GM19452 (cell line): Measurements from ENCODE around the gene ZNF133.
"Not testable (repeated sequence)": the region's sequence is repeated elsewhere in the genome, so short reads cannot be mapped to it uniquely, and the experiment has no call there.

Source experiments
- ATAC-seq: cut with Tn5 transposase; IDR thresholded peaks from one replicate; pipeline ENCODE4 v1.9.1; 2021; ENCODE audit not compliant: unreplicated experiment

The ZNF133 gene

GRCh38 chr20:18287915-18288748 is at the start of gene ZNF133:
Gene ZNF133 (plus strand): TSS chr20:18288527. CDS start chr20:18305687, 17,160 bp downstream.
- peak; percentile 97 for ATAC-seq

- no peak for ATAC-seq
Observed at GRCh38 chr20:18240997-18241396, 47.3 kb upstream of the ZNF133 start.

- ATAC-seq, result no peak
Observed at GRCh38 chr20:18243802-18244201, 44.5 kb upstream of the ZNF133 start.

DNA sequence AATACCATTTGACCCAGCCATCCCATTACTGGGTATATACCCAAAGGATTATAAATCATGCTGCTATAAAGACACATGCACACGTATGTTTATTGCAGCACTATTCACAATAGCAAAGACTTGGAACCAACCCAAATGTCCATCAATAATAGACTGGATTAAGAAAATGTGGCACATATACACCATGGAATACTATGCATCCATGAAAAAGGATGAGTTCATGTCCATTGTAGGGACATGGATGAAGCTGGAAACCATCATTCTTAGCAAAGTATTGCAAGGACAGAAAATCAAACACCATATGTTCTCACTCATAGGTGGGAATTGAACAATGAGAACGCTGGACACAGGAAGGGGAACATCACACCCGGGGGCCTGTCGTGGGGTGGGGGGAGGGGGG is 39.8 kb upstream of the ZNF133 start:
- ATAC-seq, result not testable (repeated sequence)

DNA sequence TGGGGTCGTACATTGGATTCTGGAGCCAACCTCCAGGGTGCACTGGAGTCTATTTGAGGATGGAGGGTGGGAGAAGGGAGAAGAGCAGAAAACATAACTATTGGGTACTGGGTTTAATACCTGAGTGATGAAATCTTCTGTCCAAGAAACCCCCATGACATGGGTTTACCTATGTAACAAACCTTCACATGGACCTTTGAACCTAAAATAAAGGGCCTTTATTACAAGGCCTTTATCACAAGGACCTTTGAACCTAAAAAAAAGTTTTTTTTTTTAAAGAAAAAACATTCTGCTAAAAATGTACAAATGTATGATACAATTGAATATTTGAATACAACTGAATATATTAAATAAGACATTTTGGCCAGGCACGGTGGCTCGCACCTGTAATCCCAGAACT is 38.1 kb upstream of the ZNF133 start:
- ATAC-seq, result no peak

DNA sequence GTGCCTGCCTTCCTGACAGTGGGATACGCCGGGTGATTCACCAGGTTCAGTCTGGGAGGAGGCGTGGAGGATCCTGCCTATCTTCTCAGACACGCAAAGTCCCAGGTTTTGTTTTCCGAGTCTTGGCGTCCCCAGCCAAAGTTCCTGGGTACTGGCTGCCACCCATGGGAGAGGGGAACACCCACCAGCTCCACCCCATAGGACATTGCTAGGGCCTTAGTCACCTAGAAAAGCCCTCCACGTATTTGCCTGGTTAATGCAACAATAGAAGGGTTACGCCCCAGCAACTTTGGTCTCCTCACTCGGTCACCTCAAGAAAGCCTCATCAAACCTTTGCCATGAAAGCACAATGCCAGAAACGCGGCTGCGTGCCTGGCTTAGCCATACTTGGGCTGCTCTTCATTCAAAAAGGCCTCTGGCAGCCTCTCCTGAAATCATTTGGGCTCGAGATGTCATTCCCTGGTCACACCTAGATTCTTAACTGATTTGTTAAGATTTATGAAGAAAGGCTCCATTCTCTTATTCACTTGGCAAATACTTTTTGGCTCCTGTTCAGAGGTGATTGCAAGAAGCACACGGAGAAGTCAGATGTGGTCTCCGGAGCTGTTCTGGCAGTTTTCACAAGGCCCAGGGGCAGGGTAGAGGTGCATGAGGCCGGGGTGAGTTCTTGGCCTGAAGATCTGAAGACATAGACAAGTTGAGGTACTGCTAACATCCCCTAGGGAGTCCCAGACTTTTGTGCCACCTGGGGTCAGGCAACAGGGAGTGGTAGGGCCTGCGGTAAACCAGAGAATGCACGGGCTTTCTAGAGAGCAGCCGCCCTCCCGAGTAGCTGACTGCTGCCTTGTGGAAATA is 35.5 kb upstream of the ZNF133 start:
- ATAC-seq, result no peak

- no peak for ATAC-seq
Observed at GRCh38 chr20:18254615-18255014, 33.7 kb upstream of the ZNF133 start.

DNA sequence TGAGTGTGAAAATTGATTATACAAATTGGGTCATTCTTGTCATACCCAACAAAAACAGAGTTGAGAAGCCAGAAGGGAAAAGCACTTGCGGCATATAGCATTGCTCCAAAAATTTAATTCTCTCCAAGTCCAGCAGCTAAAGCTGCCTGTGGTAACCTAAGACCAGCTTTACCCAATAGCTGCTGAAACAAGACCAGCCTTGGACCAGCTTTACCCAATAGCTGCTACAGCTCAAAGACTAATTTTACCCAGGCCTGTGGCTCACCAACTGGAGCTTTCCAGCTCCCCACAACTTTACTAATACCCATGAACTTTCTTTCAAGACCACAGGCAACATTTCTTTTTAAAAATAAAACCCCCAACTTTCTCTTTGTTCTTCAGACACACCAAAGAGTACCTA is 32.8 kb upstream of the ZNF133 start:
- ATAC-seq, result no peak

DNA sequence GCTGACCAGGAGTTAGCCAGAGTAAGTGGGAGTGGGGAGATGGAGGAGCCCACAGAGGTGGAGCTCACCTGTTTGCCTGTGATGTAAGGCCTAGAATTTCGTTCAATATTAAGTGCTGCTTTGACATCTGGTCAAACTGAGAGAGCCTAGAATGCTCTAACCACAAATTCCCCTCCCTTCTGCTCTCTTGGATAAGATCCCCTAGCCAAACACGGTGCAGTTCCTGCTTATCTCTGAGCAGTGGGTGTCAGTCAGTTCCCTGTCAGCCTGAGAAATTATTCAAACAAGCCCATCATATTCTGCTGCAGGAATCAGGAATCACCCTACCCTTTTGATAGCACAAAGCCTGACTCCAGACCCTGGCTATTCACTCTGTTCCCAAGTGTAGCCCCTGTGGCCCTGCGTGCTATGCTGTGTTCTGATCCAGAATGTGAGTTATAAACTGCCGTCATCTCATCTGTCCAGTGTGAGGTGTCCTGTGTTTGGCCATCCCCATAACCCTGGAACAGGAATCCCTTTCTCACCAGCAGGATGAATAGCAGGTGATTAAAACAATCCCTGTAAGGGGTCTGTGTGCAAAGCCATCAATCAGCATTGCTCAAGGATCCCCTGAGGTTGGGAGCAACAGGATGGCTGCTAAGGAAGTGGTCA is 31.8 kb upstream of the ZNF133 start:
- no peak for ATAC-seq

GRCh38 chr20:18258126-18258860 is 30.0 kb upstream of the ZNF133 start:
- no peak for ATAC-seq

- no peak for ATAC-seq
Observed at GRCh38 chr20:18259730-18260129, 28.6 kb upstream of the ZNF133 start.

- ATAC-seq, result no peak
Observed at GRCh38 chr20:18263723-18264122, 24.6 kb upstream of the ZNF133 start.

GRCh38 chr20:18265441-18265840 is 22.9 kb upstream of the ZNF133 start:
- ATAC-seq, result no peak

DNA sequence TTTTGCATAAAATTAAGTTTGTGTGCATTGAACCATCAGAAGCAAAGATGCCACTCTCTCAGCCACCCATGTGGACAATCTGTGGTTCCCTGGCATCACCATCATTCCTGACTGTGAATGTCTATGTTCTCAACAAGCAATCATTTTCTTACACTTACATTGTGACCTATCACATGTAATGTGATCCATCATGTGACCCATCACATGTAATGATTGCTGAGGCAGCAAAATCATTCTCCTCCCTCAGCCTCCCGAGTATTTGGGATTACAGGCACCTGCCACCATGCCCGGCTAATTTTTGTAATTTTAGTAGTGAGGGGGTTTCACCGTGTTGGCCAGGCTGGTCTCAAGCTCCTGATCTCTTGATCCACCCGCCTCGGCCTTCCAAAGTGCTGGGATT is 22.0 kb upstream of the ZNF133 start:
- no peak for ATAC-seq

DNA sequence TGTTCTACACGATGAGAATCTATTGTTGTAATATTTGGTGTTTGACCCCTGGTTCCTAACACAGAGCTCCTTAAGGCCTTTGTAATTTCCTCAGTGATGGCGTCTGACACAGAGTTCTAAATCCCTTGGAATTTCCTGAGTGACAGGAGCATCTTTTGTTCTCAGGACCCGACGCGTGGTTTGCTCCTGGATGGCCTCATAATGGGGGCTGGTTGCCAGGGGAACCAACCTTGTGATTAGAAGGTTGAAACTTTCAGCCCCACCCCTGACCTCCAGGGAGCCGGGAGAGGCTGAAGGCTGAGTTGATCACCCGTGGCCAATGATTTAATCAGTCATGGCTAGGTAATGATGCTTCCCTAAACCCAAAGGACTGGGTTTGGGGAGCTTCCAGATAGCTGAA is 20.5 kb upstream of the ZNF133 start:
- no peak for ATAC-seq

GRCh38 chr20:18271160-18271559 is 17.2 kb upstream of the ZNF133 start:
- ATAC-seq, result no peak

DNA sequence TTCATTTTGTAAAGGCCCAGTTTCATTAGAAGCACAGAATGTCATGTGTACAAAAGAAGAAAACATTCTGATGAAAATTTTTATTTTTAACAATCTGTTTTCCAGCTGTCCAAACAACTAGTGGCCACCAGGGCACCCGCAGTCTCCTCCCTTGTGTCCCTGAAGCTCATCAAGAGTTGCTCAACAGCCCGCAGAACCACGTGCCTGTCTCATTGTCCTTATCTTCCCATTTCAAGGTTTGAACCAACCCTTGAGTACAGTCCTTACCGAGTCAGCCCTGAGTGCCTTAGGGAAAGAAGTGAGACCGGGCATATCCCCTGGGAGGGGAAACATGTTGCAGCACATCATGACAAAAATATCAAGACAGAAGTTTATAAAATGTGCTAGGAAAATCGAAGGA is 15.9 kb upstream of the ZNF133 start:
- no peak for ATAC-seq

- ATAC-seq, result no peak
Observed at GRCh38 chr20:18273738-18274137, 14.6 kb upstream of the ZNF133 start.

DNA sequence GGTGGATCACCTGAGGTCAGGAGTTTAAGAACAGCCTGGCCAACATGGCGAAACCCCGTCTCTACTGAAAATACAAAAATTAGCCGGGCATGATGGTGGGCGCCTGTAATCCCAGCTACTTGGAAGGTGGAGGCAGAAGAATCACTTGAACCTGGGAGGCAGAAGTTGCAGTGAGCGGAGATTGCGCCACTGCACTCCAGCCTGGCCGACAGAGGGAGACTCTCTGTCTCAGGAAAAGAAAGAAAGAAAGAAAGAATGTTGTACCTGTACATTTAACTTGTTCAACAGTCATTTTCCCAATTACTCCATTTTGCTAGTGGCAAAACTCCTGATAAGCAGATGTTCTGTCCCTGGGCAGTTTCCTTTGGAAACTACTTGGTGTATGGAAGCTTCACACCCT is 12.4 kb upstream of the ZNF133 start:
- not testable (repeated sequence) for ATAC-seq

DNA sequence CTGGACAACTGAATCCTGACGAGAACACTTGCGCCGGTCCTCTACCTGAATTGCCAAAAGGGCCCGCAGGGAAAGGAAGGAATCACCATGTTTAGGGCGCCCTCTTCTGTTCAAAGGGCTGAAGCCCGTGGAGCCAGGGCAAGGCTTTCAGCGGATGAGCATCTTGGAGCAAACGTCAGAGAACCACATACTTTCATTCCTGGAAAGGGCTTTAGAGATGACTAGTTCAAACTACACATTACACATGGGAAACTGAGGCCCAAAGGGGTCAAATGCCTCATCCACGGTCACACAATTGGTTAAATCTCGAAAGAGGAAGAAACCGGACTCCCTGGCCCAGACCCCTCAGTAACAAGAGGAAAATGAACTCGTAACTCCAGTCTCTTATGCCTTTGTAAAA is 11.5 kb upstream of the ZNF133 start:
- no peak for ATAC-seq

GRCh38 chr20:18279242-18279641 is 9.1 kb upstream of the ZNF133 start:
- ATAC-seq, result no peak
